HG03521 (cell line): ENCODE data around the gene KDM3A.
"Not testable (repeated sequence)": the region's sequence is repeated elsewhere in the genome, so short reads cannot be mapped to it uniquely, and the experiment has no call there.

Experiments
- ATAC-seq: cut with Tn5 transposase; IDR thresholded peaks from one replicate; pipeline ENCODE4 v1.9.1; 2021; ENCODE audit warnings: mild to moderate bottlenecking, moderate library complexity; ENCODE audit not compliant: unreplicated experiment

The KDM3A gene

GRCh38 chr2:86476918-86477317 lies 35.7 kb downstream of the KDM3A start:
- no peak for ATAC-seq

GRCh38 chr2:86477349-86477748 lies 36.2 kb downstream of the KDM3A start:
- ATAC-seq = no peak

- ATAC-seq = no peak
Measured at GRCh38 chr2:86480105-86480504, 38.9 kb downstream of the KDM3A start.

- no peak for ATAC-seq
Measured at GRCh38 chr2:86482034-86482433, 40.9 kb downstream of the KDM3A start.

- no peak for ATAC-seq
Measured at GRCh38 chr2:86484385-86484784, 43.2 kb downstream of the KDM3A start.

- no peak for ATAC-seq
Measured at GRCh38 chr2:86485103-86485502, 43.9 kb downstream of the KDM3A start.

GRCh38 chr2:86485802-86486201 lies 44.6 kb downstream of the KDM3A start:
- no peak for ATAC-seq

- no peak for ATAC-seq
Measured at GRCh38 chr2:86487062-86487461, 45.9 kb downstream of the KDM3A start.

- no peak for ATAC-seq
Measured at GRCh38 chr2:86488561-86489250, 47.5 kb downstream of the KDM3A start.

- ATAC-seq = no peak
Measured at GRCh38 chr2:86489542-86489941, 48.4 kb downstream of the KDM3A start.

GRCh38 chr2:86490245-86490644 lies 49.1 kb downstream of the KDM3A start:
- ATAC-seq = no peak

GRCh38 chr2:86491088-86491487 lies 49.9 kb downstream of the KDM3A start:
- ATAC-seq = no peak

- no peak for ATAC-seq
Measured at GRCh38 chr2:86492048-86492453, 50.9 kb downstream of the KDM3A start.

GRCh38 chr2:86496391-86496790 lies 55.2 kb downstream of the KDM3A start:
- ATAC-seq = not testable (repeated sequence)

- no peak for ATAC-seq
Measured at GRCh38 chr2:86498468-86499260, 57.5 kb downstream of the KDM3A start.

- no peak for ATAC-seq
Measured at GRCh38 chr2:86499326-86499725, 58.2 kb downstream of the KDM3A start.

GRCh38 chr2:86500325-86501083 lies 59.3 kb downstream of the KDM3A start:
- no peak for ATAC-seq

- no peak for ATAC-seq
Measured at GRCh38 chr2:86507600-86507999, 66.4 kb downstream of the KDM3A start.

- no peak for ATAC-seq
Measured at GRCh38 chr2:86510436-86510933, 69.3 kb downstream of the KDM3A start.

GRCh38 chr2:86512034-86512433 lies 70.9 kb downstream of the KDM3A start:
- no peak for ATAC-seq

GRCh38 chr2:86512892-86513291 lies 71.7 kb downstream of the KDM3A start:
- no peak for ATAC-seq
